GM12864 (cell line): ENCODE results near the gene UCK1.
"Not testable (repeated sequence)": the region's sequence is repeated elsewhere in the genome, so short reads cannot be mapped to it uniquely, and the experiment has no call there.

Experiments used
- DNase-seq: peaks from one replicate; pipeline ENCODE4 v3.0.0-alpha.2; 2011; ENCODE audit warnings: low read depth
- H3K4me3 ChIP-seq: 2 replicates; pipeline ENCODE4 v1.5.1; 2011; ENCODE audit warnings: mild to moderate bottlenecking, low read depth, low read length, control low read depth
- CTCF ChIP-seq: IDR thresholded peaks from 2 replicates; pipeline ENCODE4 v1.5.1; 2011; ENCODE audit warnings: low read depth, mild to moderate bottlenecking, moderate library complexity, low read length, control low read depth, inconsistent platforms; ENCODE audit errors: missing control alignments

Gene UCK1

GRCh38 chr9:131559421-131560000 is 28.4 kb upstream of the UCK1 start:
- H3K4me3 ChIP-seq: no peak overlapping the region
- TF ChIP-seq CTCF: no peak
- DNase-seq: no peak

GRCh38 chr9:131557855-131558548 is 26.9 kb upstream of the UCK1 start:
- H3K4me3 ChIP-seq: no peak overlapping the region
- TF ChIP-seq CTCF: no peak
- no peak for DNase-seq

GRCh38 chr9:131555841-131556673 is 25.0 kb upstream of the UCK1 start:
- no peak for DNase-seq
- TF ChIP-seq CTCF: no peak
- no peak overlapping the region for H3K4me3 ChIP-seq

- TF ChIP-seq CTCF: no peak
- no peak for DNase-seq
- H3K4me3 ChIP-seq: no peak overlapping the region
Observed at GRCh38 chr9:131554843-131555351, 23.8 kb upstream of the UCK1 start.

- DNase-seq: no peak
- no peak for TF ChIP-seq CTCF
- H3K4me3 ChIP-seq: no peak overlapping the region
Observed at GRCh38 chr9:131554087-131554842, 23.2 kb upstream of the UCK1 start.

- no peak for DNase-seq
- TF ChIP-seq CTCF: no peak
- no peak overlapping the region for H3K4me3 ChIP-seq
Observed at GRCh38 chr9:131552030-131552429, 21.0 kb upstream of the UCK1 start.

- DNase-seq: not testable (repeated sequence)
Observed at GRCh38 chr9:131550465-131550864, 19.4 kb upstream of the UCK1 start.

GRCh38 chr9:131549186-131549585 is 18.1 kb upstream of the UCK1 start:
- not testable (repeated sequence) for DNase-seq, H3K4me3 ChIP-seq

More at GRCh38 chr9:131550465-131550864, 19.4 kb upstream of the UCK1 start:
- H3K4me3 ChIP-seq: not testable (repeated sequence)
